ENCODE measurements around the gene SMURF2. TPM values are rescaled to one million over a fixed set of nuclear protein-coding genes. Genes with fewer than 3 reads are reported as not detected.
"Not testable (repeated sequence)": the region's sequence is repeated elsewhere in the genome, so short reads cannot be mapped to it uniquely, and the experiment has no call there.

Gene SMURF2
- total RNA-seq, 1 experiment from 2014 or later = 57.6 TPM

DNA sequence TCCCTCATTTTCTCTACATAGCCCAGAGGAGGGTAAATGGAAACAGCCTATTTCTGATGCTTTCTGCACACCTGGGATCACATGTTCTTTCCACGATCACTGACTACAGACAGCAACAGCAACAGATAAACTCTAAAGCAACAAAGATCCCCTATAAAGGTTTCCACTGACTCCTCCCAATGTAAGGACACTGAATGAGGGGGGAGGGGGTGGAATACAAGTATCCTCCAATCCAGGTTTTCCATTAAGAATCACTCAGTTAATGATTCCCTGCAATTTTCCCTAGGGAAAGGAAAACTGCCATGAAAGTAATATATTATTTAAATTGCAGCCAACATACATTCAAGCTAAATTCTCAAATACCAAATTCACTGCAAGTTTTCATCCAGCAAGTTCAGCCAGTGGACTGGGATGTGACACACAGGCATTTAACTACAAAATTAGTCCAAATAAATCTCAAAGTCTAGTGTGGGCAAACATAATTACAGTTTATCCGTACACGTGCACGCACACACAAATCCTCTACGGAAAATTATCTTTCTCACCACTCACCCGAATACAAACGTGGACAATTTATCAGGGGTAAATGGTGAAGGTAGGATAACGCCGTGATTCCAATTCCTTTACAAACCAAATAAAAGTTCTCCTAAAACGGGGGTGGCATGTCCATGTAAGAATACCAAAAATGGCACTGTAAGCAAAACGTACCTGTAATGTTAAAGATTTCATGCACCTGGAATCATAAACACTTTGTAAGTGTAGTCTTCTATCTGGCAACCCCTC is 1.7 kb downstream of the SMURF2 start:
- POLR2A ChIA-PET (ENCODE audit: unreplicated experiment) = interaction anchor here (0.7 kb wide), 1 partner anchor 443 kb away, joined by 3 read pairs; no protein-coding TSS in a partner anchor

DNA sequence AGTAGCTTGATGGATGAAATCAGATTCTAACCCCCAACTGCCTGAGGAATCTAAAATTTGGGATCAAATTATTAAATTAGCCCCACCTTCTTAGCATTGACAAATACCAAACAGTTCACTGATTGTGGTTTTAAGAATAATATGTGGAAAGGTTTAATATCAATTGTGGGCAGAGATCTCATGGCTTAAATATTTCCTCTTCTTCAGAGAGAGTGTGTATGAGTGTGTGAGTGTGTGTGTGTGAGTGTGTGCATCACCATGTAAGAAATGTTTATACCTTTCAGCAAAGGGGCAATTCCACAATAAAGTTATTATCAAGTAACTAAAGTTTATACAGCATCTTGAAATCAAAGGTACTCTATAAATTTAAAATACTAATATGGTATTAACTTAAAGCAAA is 3.2 kb downstream of the SMURF2 start:
- Histone ChIP-seq H3K4me2 (peak overlapping the region; percentile 90), H3F3A (ENCODE audit: insufficient read depth, low read depth) (peaks cover 37% of the 10 kb centered on the region; the same call in 1 of the 2 replicates), H2AFZ (no peak overlapping the region), H3K9me3 (ENCODE audit: insufficient read depth, low read depth) (no peaks in the 10 kb centered on the region), H4K20me1 (ENCODE audit: insufficient read depth) (0 out of 2 replicates have a peak, but pooled peaks cover 14% of the 10 kb centered on the region), H3K79me2 (ENCODE audit: low read depth) (peaks cover 87% of the 10 kb centered on the region), H3K36me3 (ENCODE audit: low read depth) (0 out of 2 replicates have a peak, but pooled peaks cover 6% of the 10 kb centered on the region), H3K27me3 (ENCODE audit: insufficient read depth, low read depth) (no peaks in the 10 kb centered on the region), H3K4me3 (peak overlapping the region; percentile 96), H3K9me2 (ENCODE audit: insufficient read depth) (no peaks in the 10 kb centered on the region), H3K27ac (peak overlapping the region; percentile 62), H3K4me1 (replicated peaks; ENCODE audit: insufficient read depth) (peaks cover 46% of the 10 kb centered on the region)
- TF ChIP-seq EZH2 (IDR thresholded peaks at IDR 0.05; ENCODE audit: low read depth) = no peak
- TF ChIP-seq, protein P1, sequence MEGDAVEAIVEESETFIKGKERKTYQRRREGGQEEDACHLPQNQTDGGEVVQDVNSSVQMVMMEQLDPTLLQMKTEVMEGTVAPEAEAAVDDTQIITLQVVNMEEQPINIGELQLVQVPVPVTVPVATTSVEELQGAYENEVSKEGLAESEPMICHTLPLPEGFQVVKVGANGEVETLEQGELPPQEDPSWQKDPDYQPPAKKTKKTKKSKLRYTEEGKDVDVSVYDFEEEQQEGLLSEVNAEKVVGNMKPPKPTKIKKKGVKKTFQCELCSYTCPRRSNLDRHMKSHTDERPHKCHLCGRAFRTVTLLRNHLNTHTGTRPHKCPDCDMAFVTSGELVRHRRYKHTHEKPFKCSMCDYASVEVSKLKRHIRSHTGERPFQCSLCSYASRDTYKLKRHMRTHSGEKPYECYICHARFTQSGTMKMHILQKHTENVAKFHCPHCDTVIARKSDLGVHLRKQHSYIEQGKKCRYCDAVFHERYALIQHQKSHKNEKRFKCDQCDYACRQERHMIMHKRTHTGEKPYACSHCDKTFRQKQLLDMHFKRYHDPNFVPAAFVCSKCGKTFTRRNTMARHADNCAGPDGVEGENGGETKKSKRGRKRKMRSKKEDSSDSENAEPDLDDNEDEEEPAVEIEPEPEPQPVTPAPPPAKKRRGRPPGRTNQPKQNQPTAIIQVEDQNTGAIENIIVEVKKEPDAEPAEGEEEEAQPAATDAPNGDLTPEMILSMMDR (conservative IDR thresholded peaks at IDR 0.05) = no peak
- BruUV-seq (replicated peaks) = no TSS peak
- CTCF ChIA-PET = no interaction called here
- POLR2A ChIA-PET (ENCODE audit: unreplicated experiment) = interaction anchor here (0.6 kb wide), 1 partner anchor 317 kb away, joined by 3 read pairs; no protein-coding TSS in a partner anchor
- peak in 1 of 2 experiments; percentile 66 for DNase-seq
- intact Hi-C loops (cut with micrococcal nuclease; ENCODE audit: unreplicated experiment) = no loop called here

More for the DNA sequence above, 1.7 kb downstream of the SMURF2 start:
- H3K79me2 ChIP-seq (ENCODE audit: low read depth) = peaks cover 73% of the 10 kb centered on the region
- H4K20me1 ChIP-seq (ENCODE audit: insufficient read depth) = 0 out of 2 replicates have a peak, but pooled peaks cover 14% of the 10 kb centered on the region
- DNase-seq; H3K36me3 ChIP-seq (ENCODE audit: low read depth); H3K9me3 ChIP-seq (ENCODE audit: insufficient read depth, low read depth); H2AFZ ChIP-seq; CTCF ChIA-PET; H3K27me3 ChIP-seq (ENCODE audit: insufficient read depth, low read depth); H3K9me2 ChIP-seq (ENCODE audit: insufficient read depth): not testable (repeated sequence)
- peak overlapping the region; percentile 96 for H3K4me3 ChIP-seq
- peak overlapping the region; percentile 90 for H3K4me2 ChIP-seq
- peaks cover 53% of the 10 kb centered on the region for H3K4me1 ChIP-seq (replicated peaks; ENCODE audit: insufficient read depth)
- peak overlapping the region; percentile 62 for H3K27ac ChIP-seq
- TSS peak; percentile 39 for BruUV-seq (replicated peaks)
- H3F3A ChIP-seq (ENCODE audit: insufficient read depth, low read depth) = peaks cover 40% of the 10 kb centered on the region
- intact Hi-C loops (cut with micrococcal nuclease; ENCODE audit: unreplicated experiment) = loop anchor here (2.0 kb wide), 1 partner anchor 46 kb away; no protein-coding TSS in a partner anchor

DNA sequence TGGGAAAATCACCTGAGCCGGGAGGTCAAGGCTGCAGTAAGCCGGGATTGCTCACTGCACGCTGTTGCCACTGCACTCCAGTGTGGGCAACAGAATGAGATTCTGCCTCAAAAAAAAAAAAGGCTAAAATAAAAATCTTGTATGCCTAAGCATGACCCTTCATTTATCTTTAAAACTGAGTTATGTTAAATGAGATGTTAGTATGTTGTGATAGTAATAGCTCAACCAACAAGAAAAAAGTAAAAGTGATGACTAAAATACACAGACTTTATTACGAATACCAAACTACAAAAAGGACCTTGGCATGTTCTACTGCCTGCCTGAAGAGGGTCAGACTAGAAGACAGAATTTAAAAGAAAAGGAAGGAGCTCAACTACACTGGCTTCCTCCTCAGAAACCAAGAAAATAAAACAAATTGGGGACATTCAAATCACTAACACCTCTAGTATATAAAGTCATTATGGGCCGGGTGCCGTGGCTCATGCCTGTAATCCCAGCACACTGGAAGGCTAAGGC is 4.4 kb downstream of the SMURF2 start:
- no peaks in the 10 kb centered on the region for H3K27me3 ChIP-seq (ENCODE audit: insufficient read depth, low read depth)
- ChIA-PET CTCF (no interaction called here), POLR2A (ENCODE audit: unreplicated experiment) (no interaction called here)
- no TSS peak for BruUV-seq (replicated peaks)
- DNase-seq = no peak
- H3K9me3 ChIP-seq (ENCODE audit: insufficient read depth, low read depth) = no peaks in the 10 kb centered on the region
- TF ChIP-seq EZH2 (IDR thresholded peaks at IDR 0.05; ENCODE audit: low read depth) = no peak
- TF ChIP-seq, protein P1 (conservative IDR thresholded peaks at IDR 0.05) = no peak
- peaks cover 46% of the 10 kb centered on the region for H3K4me1 ChIP-seq (replicated peaks; ENCODE audit: insufficient read depth)
- H3K79me2 ChIP-seq (ENCODE audit: low read depth) = peaks cover 93% of the 10 kb centered on the region
- no peaks in the 10 kb centered on the region for H3K9me2 ChIP-seq (ENCODE audit: insufficient read depth)
- H3F3A ChIP-seq (ENCODE audit: insufficient read depth, low read depth) = peaks cover 37% of the 10 kb centered on the region
- 0 out of 2 replicates have a peak, but pooled peaks cover 14% of the 10 kb centered on the region for H4K20me1 ChIP-seq (ENCODE audit: insufficient read depth)
- H3K36me3 ChIP-seq (ENCODE audit: low read depth) = 0 out of 2 replicates have a peak, but pooled peaks cover 9% of the 10 kb centered on the region
- H2AFZ ChIP-seq = no peak overlapping the region
- peak overlapping the region; percentile 62; the same call in 1 of the 2 replicates for H3K27ac ChIP-seq
- H3K4me3 ChIP-seq = peak overlapping the region; percentile 96; the same call in 1 of the 2 replicates
- peak overlapping the region; percentile 90 for H3K4me2 ChIP-seq
- intact Hi-C loops (cut with micrococcal nuclease; ENCODE audit: unreplicated experiment) = no loop called here

All from PC-9 (cell line).